ENCODE measurements around the gene QRICH2.

- no peak for TF ChIP-seq POLR2A (IDR thresholded peaks at IDR 0.05)
- no peak for TF ChIP-seq EP300 (IDR thresholded peaks at IDR 0.05)
- TF ChIP-seq CTCF (IDR thresholded peaks at IDR 0.05) = no peak
These were observed 46.8 kb upstream of the QRICH2 start for GRCh38 chr17:76354747-76355310.
